ENCODE results near the gene P2RY12.

DNA sequence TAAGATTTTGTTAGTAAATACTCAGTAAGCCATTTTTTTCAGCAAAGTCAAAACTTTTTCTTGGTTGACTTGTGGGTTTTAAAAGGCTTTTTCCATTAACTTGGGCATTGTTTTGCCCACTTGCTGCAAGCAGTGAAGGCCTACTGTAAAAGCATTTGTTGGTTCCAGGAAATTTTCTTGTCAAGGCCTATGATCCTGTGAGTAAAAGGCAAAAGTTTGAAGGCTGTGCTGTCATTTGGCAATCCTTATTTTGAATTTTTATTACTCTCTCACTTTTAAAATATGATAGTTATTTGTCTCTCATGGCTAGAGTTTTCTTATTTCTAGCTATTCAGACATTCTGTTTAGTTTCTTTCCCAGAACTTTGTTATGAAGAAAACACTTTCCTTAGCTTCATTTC, 13.0 kb downstream of the P2RY12 start:
- TF ChIP-seq, protein P1, sequence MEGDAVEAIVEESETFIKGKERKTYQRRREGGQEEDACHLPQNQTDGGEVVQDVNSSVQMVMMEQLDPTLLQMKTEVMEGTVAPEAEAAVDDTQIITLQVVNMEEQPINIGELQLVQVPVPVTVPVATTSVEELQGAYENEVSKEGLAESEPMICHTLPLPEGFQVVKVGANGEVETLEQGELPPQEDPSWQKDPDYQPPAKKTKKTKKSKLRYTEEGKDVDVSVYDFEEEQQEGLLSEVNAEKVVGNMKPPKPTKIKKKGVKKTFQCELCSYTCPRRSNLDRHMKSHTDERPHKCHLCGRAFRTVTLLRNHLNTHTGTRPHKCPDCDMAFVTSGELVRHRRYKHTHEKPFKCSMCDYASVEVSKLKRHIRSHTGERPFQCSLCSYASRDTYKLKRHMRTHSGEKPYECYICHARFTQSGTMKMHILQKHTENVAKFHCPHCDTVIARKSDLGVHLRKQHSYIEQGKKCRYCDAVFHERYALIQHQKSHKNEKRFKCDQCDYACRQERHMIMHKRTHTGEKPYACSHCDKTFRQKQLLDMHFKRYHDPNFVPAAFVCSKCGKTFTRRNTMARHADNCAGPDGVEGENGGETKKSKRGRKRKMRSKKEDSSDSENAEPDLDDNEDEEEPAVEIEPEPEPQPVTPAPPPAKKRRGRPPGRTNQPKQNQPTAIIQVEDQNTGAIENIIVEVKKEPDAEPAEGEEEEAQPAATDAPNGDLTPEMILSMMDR (IDR thresholded peaks at IDR 0.05; ENCODE audit: low read depth, low read length, poor library complexity, severe bottlenecking): no peak
- no peak for TF ChIP-seq EZH2phosphoT487 (IDR thresholded peaks at IDR 0.05; ENCODE audit: borderline replicate concordance, low read length)

Data from DOHH2 (cell line).